K562 (cell line): ENCODE data around the gene DPY30. TPM values are rescaled to one million over a fixed set of nuclear protein-coding genes. Genes with fewer than 3 reads are reported as not detected.

Source experiments
- ATAC-seq: fragments of 200-7000 bp; cut with Tn5 transposase; 3 replicates; pipeline ENCODE4 v1.9.1; 2020; ENCODE audit warnings: moderate library complexity
- BruUV-seq: library from RNA; stranded (reverse); fragments of 400-500 nt; replicated peaks from 2 replicates; lab custom pipeline; 2021; lab: Mats Ljungman, UMichigan
- CTCF ChIA-PET: fragments of 300-600 bp; formaldehyde crosslinking; extraction: SDS; loops from one replicate; lab custom pipeline; 2021; ENCODE audit warnings: low intra/inter-chr PET ratio; lab: Yijun Ruan, JAX
- POLR2A ChIA-PET: fragments of 300-600, 350-650 bp; sonication (Branson Sonifier 250); formaldehyde crosslinking; extraction: SDS; loops from one replicate; lab custom pipeline; 2021; ENCODE audit warnings: antibody characterized with exemption, inconsistent platforms; lab: Yijun Ruan, JAX
- DNase-seq, 4 experiments: peaks; one replicate each; pipeline versions ENCODE4 v3.0.0 to v3.0.0-alpha.2; 2011 to 2018; ENCODE audit warnings: low spot score in 3 of 4, mixed read lengths in 3 of 4; ENCODE audit errors: extremely low read depth in 1 of 4
- FAIRE-seq: peaks from 2 replicates; lab custom pipeline; 2011; peaks lifted over from hg19 to GRCh38; lab: Jason Lieb, UNC
- H2AFZ ChIP-seq: 2 replicates; pipeline ENCODE4 v1.6.0; 2011; ENCODE audit warnings: low read depth, low read length, control low read depth, inconsistent platforms
- H3K27ac ChIP-seq: fragments of 200-600 bp; 3 replicates; pipeline ENCODE4 v1.8.0; 2011; ENCODE audit warnings: low read depth, mild to moderate bottlenecking, control low read depth, inconsistent platforms, low read length, moderate library complexity, mixed read lengths; ENCODE audit errors: extremely low read depth
- H3K27me3 ChIP-seq, 2 experiments: fragments of 300-600 bp in 1 of 2; 2 replicates in 1 of 2; 3 replicates in 1 of 2; pipeline versions ENCODE4 v1.6.0 to v1.8.0; 2011; ENCODE audit warnings: inconsistent platforms in 2 of 2, low read length in 2 of 2, mild to moderate bottlenecking in 1 of 2, mixed read lengths in 1 of 2, moderate library complexity in 1 of 2; ENCODE audit not compliant: control insufficient read depth in 2 of 2, insufficient read depth in 2 of 2
- H3K36me3 ChIP-seq: fragments of 300-600 bp; 3 replicates; pipeline ENCODE4 v1.8.0; 2011; ENCODE audit warnings: mild to moderate bottlenecking, low read length, inconsistent platforms; ENCODE audit not compliant: control insufficient read depth, insufficient read depth
- H3K4me1 ChIP-seq, 2 experiments: fragments of 200-600 bp in 1 of 2; replicated peaks in 1 of 2; 2 replicates in 1 of 2; 3 replicates in 1 of 2; pipeline versions ENCODE4 v1.5.1 to v1.8.0; 2011; ENCODE audit warnings: inconsistent platforms in 2 of 2, low read length in 2 of 2, mild to moderate bottlenecking in 1 of 2, mixed read lengths in 1 of 2, moderate library complexity in 1 of 2; ENCODE audit not compliant: control insufficient read depth in 2 of 2, insufficient read depth in 2 of 2
- H3K4me2 ChIP-seq: 2 replicates; pipeline ENCODE4 v1.6.1; 2011; ENCODE audit warnings: low read length, control low read depth, inconsistent platforms, mixed read lengths; ENCODE audit not compliant: insufficient read depth
- H3K4me3 ChIP-seq: fragments of 200-600 bp; sonication (generic), shearing (Covaris generic); 2 replicates; pipeline ENCODE4 v1.5.1; 2016; ENCODE audit warnings: control low read depth, inconsistent platforms
- H3K79me2 ChIP-seq: fragments of 200-600 bp; 3 replicates; pipeline ENCODE4 v1.8.0; 2011; ENCODE audit warnings: low read length, inconsistent platforms; ENCODE audit not compliant: control insufficient read depth, insufficient read depth
- H3K9ac ChIP-seq, 2 experiments: 2 replicates each; pipeline versions ENCODE4 v1.6.0 to v1.6.1; 2011; ENCODE audit warnings: low read depth in 2 of 2, low read length in 2 of 2, control low read depth in 1 of 2, inconsistent platforms in 1 of 2, mild to moderate bottlenecking in 1 of 2, mixed read lengths in 1 of 2; ENCODE audit not compliant: insufficient read depth in 1 of 2
- H3K9me1 ChIP-seq: one replicate; pipeline ENCODE4 v1.6.0; 2011; ENCODE audit warnings: inconsistent platforms, mild to moderate bottlenecking, low read length, moderate library complexity; ENCODE audit not compliant: control insufficient read depth, insufficient read depth
- H3K9me3 ChIP-seq: replicated peaks from 2 replicates; pipeline ENCODE4 v1.5.1; 2011; ENCODE audit warnings: low read depth, low read length, inconsistent platforms; ENCODE audit not compliant: control insufficient read depth, insufficient read depth
- H4K20me1 ChIP-seq: replicated peaks from 2 replicates; pipeline ENCODE4 v1.6.1; 2011; ENCODE audit warnings: low read length, inconsistent platforms, mixed read lengths; ENCODE audit not compliant: control insufficient read depth, insufficient read depth
- CBX8 ChIP-seq: fragments of 200-600 bp; sonication (generic); IDR thresholded peaks from 2 replicates; pipeline ENCODE4 v1.6.1; 2012; ENCODE audit warnings: borderline replicate concordance, mixed run types, low read depth, mild to moderate bottlenecking, moderate library complexity, mixed read lengths, low read length, control low read depth, inconsistent platforms; ENCODE audit not compliant: poor library complexity, severe bottlenecking; ENCODE audit errors: extremely low read depth
- CHD4 ChIP-seq: fragments of 200-600 bp; sonication (generic); IDR thresholded peaks from 3 replicates; pipeline ENCODE4 v1.6.1; 2012; ENCODE audit warnings: low read depth, mild to moderate bottlenecking, mixed read lengths, low read length, inconsistent platforms; ENCODE audit not compliant: insufficient read depth, insufficient replicate concordance, poor library complexity, severe bottlenecking
- CREBBP ChIP-seq: IDR thresholded peaks from one replicate; pipeline ENCODE4 v1.6.1; 2012; ENCODE audit warnings: low read depth, mild to moderate bottlenecking, control low read depth, inconsistent platforms, low read length
- CTBP1 ChIP-seq: fragments of 450-650 bp; IDR thresholded peaks from 2 replicates; pipeline ENCODE4 v1.6.1; 2016; ENCODE audit warnings: borderline replicate concordance
- HDAC1 ChIP-seq, 2 experiments: fragments of 450-650 bp; IDR thresholded peaks; 2 replicates each; pipeline ENCODE4 v1.6.1; 2016 to 2017; ENCODE audit warnings: inconsistent platforms in 1 of 2, mild to moderate bottlenecking in 1 of 2, moderate library complexity in 1 of 2
- HNRNPK ChIP-seq: fragments of 200-400 bp; formaldehyde crosslinking; IDR thresholded peaks from one replicate; pipeline ENCODE4 v1.6.1; 2018; ENCODE audit warnings: mild to moderate bottlenecking, low read depth, low read length; ENCODE audit not compliant: poor library complexity, severe bottlenecking
- LEF1 ChIP-seq: fragments of 450-650 bp; IDR thresholded peaks from 2 replicates; pipeline ENCODE4 v1.6.1; 2016; ENCODE audit warnings: mild to moderate bottlenecking
- MAFG ChIP-seq: fragments of 450-650 bp; conservative IDR thresholded peaks from 2 replicates; pipeline ENCODE4 v1.6.1; 2016; ENCODE audit warnings: missing genetic modification characterization, missing compliant biosample characterization
- NKRF ChIP-seq: fragments of 450-650 bp; IDR thresholded peaks from 2 replicates; pipeline ENCODE4 v1.6.1; 2016; ENCODE audit warnings: borderline replicate concordance
- POLR2G ChIP-seq: fragments of 200-400 bp; formaldehyde crosslinking; IDR thresholded peaks from 2 replicates; pipeline ENCODE4 v1.6.1; 2017; ENCODE audit warnings: low read depth, mild to moderate bottlenecking, antibody characterized with exemption, low read length, moderate library complexity
- PYGO2 ChIP-seq: fragments of 450-650 bp; IDR thresholded peaks from 2 replicates; pipeline ENCODE4 v1.6.1; 2016; ENCODE audit warnings: mild to moderate bottlenecking, missing genetic modification characterization, moderate library complexity, missing compliant biosample characterization
- SMAD3 ChIP-seq: fragments of 450-650 bp; formaldehyde crosslinking; conservative IDR thresholded peaks from 2 replicates; pipeline ENCODE4 v1.4.0; 2020; ENCODE audit warnings: mild to moderate bottlenecking
- SMARCA4 ChIP-seq: fragments of 450-650 bp; IDR thresholded peaks from 2 replicates; pipeline ENCODE4 v1.6.1; 2016
- ZBTB17 ChIP-seq: fragments of 450-650 bp; formaldehyde crosslinking; IDR thresholded peaks from 2 replicates; pipeline ENCODE4 v1.4.0; 2020; ENCODE audit warnings: mild to moderate bottlenecking
- ZNF175 ChIP-seq: fragments of 200-800 bp; sonication (Bioruptor generic); IDR thresholded peaks from 2 replicates; pipeline ENCODE4 v1.6.1; 2016; ENCODE audit warnings: low read depth, mild to moderate bottlenecking, missing genetic modification characterization, missing compliant biosample characterization
- ZNF239 ChIP-seq: fragments of 250-450 bp; sonication (Bioruptor Pico); IDR thresholded peaks from 2 replicates; pipeline ENCODE4 v1.4.0; 2020; ENCODE audit warnings: mild to moderate bottlenecking
- ZNF518B ChIP-seq: fragments of 250-450 bp; sonication (Bioruptor Pico); IDR thresholded peaks from 2 replicates; pipeline ENCODE4 v1.5.0; 2021; ENCODE audit warnings: mild to moderate bottlenecking, moderate library complexity
- ZNF780A ChIP-seq: fragments of 250-450 bp; sonication (Bioruptor Pico); IDR thresholded peaks from 2 replicates; pipeline ENCODE4 v1.5.0; 2021; ENCODE audit warnings: mild to moderate bottlenecking
- whole genome bisulfite sequencing: fragments of 100-300 bp; shearing (Covaris generic); methylation state at CpG from one replicate; pipeline ENCODE4 v1.1.6; 2016; ENCODE audit warnings: low coverage, mixed read lengths; ENCODE audit not compliant: insufficient coverage; ENCODE audit errors: missing lambda C conversion rate; 5-methylcytosine and 5-hydroxymethylcytosine counted together
- in situ Hi-C: fragments of 300-500 bp; cut with MboI; formaldehyde crosslinking; loops from 4 replicates; pipeline ENCODE4 v1.15.0; 2018; ENCODE audit warnings: inconsistent platforms, mixed read lengths
- intact Hi-C: fragments of 100-400 bp; cut with micrococcal nuclease; formaldehyde crosslinking; loops from 2 replicates; pipeline ENCODE4 v1.14.2; 2022
- polyA plus RNA-seq, 8 experiments: library from polyadenylated mRNA; depleted of rRNA in 4 of 8; stranded (reverse) in 5 of 8; unstranded in 3 of 8; fragments of >200 nt; fragmentation: Nextera tagmentation in 2 of 8; fragmentation: Illumina TruSeq in 1 of 8; extraction: Ambion mirVana in 2 of 8; extraction: Trizol in 1 of 8; gene quantifications; 2 replicates each; pipeline versions ENCODE4 v1.2.1 to v1.2.3, GENCODE V29; 2011 to 2014; ENCODE audit warnings: inconsistent platforms in 1 of 8, missing spikeins in 1 of 8
- total RNA-seq, 7 experiments: library from RNA; depleted of rRNA in 6 of 7; stranded (reverse); fragments of >200 nt in 6 of 7; fragmentation: Illumina TruSeq in 2 of 7; extraction: Trizol in 2 of 7; gene quantifications; 2 replicates each; pipeline versions ENCODE4 v1.2.1 to v1.2.3, GENCODE V29; 2011 to 2021; ENCODE audit warnings: low replicate concordance in 1 of 7

DPY30 gene
- total and polyA plus RNA-seq, 9 of the 15 experiments (the other 6 are each of a cell fraction or from before 2014, with no cell fraction given), result 64.6 to 402 (median 116) TPM

- no peak for TF ChIP-seq CTBP1
- no peak for TF ChIP-seq HDAC1 (IDR thresholded peaks at IDR 0.05)
- no peak for TF ChIP-seq ZNF780A (CRISPR knock-in tag)
- TF ChIP-seq SMARCA4, result no peak
- no peak for TF ChIP-seq PYGO2 (tag)
- TF ChIP-seq ZNF175, result no peak
- no peak for TF ChIP-seq HNRNPK
- TF ChIP-seq ZBTB17 (CRISPR knock-in tag), result no peak
- TF ChIP-seq NKRF, result no peak
- TF ChIP-seq ZNF239 (CRISPR knock-in tag), result no peak
These were observed 35.8 kb downstream of the DPY30 start (continued) for GRCh38 chr2:32003791-32004190.

GRCh38 chr2:32002406-32002805, 37.2 kb downstream of the DPY30 start:
- no peak for DNase-seq
- Histone ChIP-seq H2AFZ (no peak overlapping the region), H3K4me3 (no peak overlapping the region), H3K9ac (no peak overlapping the region), H3K27me3 (no peaks in the 10 kb centered on the region), H3K9me1 (no peaks in the 10 kb centered on the region), H3K27ac (no peak overlapping the region), H4K20me1 (peaks cover 16% of the 10 kb centered on the region), H3K9me3 (no peaks in the 10 kb centered on the region), H3K4me1 (peaks cover 18 to 19% of the 10 kb centered on the region in 2 experiments; a peak in 4 of 5 replicates), H3K79me2 (peaks cover 95% of the 10 kb centered on the region), H3K4me2 (no peak overlapping the region), H3K36me3 (peaks cover 9% of the 10 kb centered on the region; the same call in 2 of the 3 replicates)
- ATAC-seq, result no peak
- BruUV-seq, result no TSS peak
- no peak for FAIRE-seq
- 89% methylated on average over 3 of the region's 3 CpGs for WGBS
- in situ Hi-C loops, result no loop called here
- intact Hi-C loops, result loop anchor here (10.0 kb wide), 1 partner anchor 118 kb away; no protein-coding TSS in a partner anchor
- ChIA-PET CTCF (no interaction called here), POLR2A (no interaction called here)
- TF ChIP-seq CBX8 (no peak), POLR2G (no peak), LEF1 (no peak), SMAD3 (CRISPR knock-in tag) (no peak), ZNF518B (CRISPR knock-in tag) (no peak), CREBBP (no peak), CHD4 (no peak), MAFG (tag) (no peak)
